GM21515 (cell line): ENCODE data around the gene GRIP1.

Experiments
- ATAC-seq: cut with Tn5 transposase; IDR thresholded peaks from one replicate; pipeline ENCODE4 v1.9.1; 2021; ENCODE audit not compliant: unreplicated experiment

The GRIP1 gene

GRCh38 chr12:66398931-66399910 lies 279.7 kb downstream of the GRIP1 start:
- no peak for ATAC-seq

GRCh38 chr12:66397574-66398290 lies 281.1 kb downstream of the GRIP1 start:
- no peak for ATAC-seq

GRCh38 chr12:66393890-66394289 lies 285.0 kb downstream of the GRIP1 start:
- no peak for ATAC-seq

- ATAC-seq = no peak
These were observed 286.5 kb downstream of the GRIP1 start for GRCh38 chr12:66392266-66392915.

- ATAC-seq = no peak
These were observed 290.4 kb downstream of the GRIP1 start for GRCh38 chr12:66388517-66388916.

- ATAC-seq = no peak
These were observed 291.8 kb downstream of the GRIP1 start for GRCh38 chr12:66387117-66387516.

GRCh38 chr12:66380769-66381535 lies 297.9 kb downstream of the GRIP1 start:
- no peak for ATAC-seq

- no peak for ATAC-seq
These were observed 299.3 kb downstream of the GRIP1 start for GRCh38 chr12:66379616-66380015.

- ATAC-seq = no peak
These were observed 303.3 kb downstream of the GRIP1 start for GRCh38 chr12:66375560-66375959.

GRCh38 chr12:66371982-66372381 lies 306.9 kb downstream of the GRIP1 start:
- ATAC-seq = no peak

- ATAC-seq = no peak
These were observed 311.7 kb downstream of the GRIP1 start for GRCh38 chr12:66367015-66367667.

- ATAC-seq = no peak
These were observed 313.0 kb downstream of the GRIP1 start for GRCh38 chr12:66365718-66366490.

GRCh38 chr12:66361703-66362102 lies 317.2 kb downstream of the GRIP1 start:
- ATAC-seq = no peak

GRCh38 chr12:66359300-66359699 lies 319.6 kb downstream of the GRIP1 start:
- no peak for ATAC-seq

- no peak for ATAC-seq
These were observed 324.6 kb downstream of the GRIP1 start for GRCh38 chr12:66354291-66354690.

- no peak for ATAC-seq
These were observed 326.0 kb downstream of the GRIP1 start for GRCh38 chr12:66352899-66353298.

- no peak for ATAC-seq
These were observed 326.7 kb downstream of the GRIP1 start for GRCh38 chr12:66352197-66352596.

GRCh38 chr12:66351301-66351700 lies 327.6 kb downstream of the GRIP1 start:
- ATAC-seq = no peak

GRCh38 chr12:66345956-66346355 lies 332.9 kb downstream of the GRIP1 start:
- no peak for ATAC-seq
